ENCODE results near the gene FAM3C.

Gene FAM3C

DNA sequence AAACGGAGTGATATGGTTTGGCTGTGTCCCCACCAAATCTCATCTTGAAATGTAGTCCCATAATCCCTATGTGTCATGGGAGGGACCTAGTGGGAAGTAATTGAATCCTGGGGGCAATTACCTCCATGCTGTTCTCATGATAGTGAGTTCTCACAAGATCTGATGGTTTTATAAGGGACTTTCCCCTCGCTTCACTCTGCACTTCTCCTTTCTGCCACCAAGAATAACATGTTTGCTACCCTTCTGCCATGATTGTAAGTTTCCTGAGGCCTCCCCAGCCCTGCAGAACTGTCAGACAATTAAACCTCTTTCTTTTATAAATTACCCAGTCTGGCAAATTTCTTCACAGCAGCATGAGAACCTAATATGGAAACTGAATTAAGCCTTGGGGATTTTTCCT lies 19.1 kb downstream of the FAM3C start:
- DNase-seq: no peak

DNA sequence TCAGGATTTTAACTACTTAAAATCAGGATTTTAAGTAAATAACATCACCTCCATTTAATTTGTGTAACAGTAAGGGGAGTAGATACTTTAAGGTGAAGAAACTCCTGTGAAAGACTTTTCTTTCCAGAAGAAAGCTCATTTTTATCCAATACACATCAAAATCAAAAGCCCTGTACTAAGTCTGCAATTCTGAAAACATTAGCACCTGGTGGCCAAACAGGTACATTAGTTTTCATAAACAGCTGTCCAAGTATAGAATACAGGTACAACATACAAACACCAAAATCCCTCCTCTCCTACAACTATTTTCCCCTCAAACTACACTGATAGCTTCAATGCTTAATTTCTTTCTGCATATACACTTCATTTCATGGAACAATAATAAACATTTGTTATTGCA lies 22.9 kb downstream of the FAM3C start:
- DNase-seq: no peak

DNA sequence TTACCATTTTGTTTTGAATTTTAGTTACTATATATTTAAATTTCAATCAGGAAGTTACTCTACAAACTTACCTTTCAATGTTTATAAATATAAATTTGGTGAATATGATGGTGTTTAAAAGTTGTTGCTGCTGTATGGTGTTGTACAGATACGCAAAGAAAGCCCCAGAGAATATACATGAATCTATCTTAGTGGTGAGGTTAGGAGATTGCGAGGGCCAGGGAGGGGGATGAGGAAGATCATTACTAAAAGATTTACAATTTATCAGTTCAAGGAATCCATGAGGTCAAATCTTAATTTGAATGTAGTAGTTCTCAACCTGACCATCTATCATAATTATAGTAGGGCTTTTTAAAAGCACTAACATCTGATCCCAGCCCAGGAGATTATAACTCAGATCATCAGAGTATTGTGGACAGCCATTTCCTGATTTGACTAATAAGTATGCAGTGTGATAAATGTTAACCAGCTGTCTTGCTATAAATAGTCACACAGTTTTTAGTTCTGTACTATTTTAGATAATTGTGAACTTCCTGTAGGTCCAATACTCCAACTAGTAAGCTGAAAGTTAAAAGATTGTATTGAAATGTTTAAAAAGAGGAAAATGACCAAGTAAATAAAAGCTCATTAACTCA lies 23.6 kb downstream of the FAM3C start:
- no peak for DNase-seq

DNA sequence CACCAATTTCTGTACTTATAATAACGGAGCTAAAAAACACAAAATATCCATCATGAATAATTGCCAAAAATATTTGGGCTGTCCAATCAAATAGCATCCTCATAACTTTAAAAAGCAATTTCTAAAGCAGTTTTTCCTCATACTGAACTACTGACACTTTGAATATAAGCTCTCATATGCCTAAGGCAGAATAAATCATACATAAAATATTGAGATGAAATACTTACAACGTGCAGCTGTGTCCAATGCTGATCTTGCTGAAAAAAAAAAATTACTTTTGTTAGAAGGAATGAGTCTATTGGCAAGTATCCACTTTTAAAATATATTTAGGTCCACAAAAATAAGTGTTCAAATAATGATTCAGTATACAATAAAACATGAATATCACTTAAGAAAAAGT lies 24.2 kb downstream of the FAM3C start:
- no peak for DNase-seq

DNA sequence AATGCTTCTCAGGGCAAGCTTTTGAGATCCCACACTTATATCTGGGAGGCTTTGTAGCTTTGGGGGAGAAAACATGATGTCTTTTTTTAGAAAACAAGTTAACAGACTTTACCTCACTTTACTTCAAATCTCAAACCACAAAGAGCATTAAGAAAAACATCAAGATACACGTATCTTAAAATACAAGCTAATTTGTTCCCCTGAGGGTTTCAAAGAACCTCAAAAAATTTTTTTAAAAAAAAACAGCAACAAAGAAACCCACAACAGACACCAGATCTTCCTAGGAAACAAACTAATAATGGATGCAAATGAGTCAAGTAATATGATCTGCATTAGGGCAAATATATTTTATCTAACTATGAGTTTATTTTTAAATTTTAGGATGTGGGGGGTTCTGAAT lies 24.7 kb downstream of the FAM3C start:
- no peak for DNase-seq

DNA sequence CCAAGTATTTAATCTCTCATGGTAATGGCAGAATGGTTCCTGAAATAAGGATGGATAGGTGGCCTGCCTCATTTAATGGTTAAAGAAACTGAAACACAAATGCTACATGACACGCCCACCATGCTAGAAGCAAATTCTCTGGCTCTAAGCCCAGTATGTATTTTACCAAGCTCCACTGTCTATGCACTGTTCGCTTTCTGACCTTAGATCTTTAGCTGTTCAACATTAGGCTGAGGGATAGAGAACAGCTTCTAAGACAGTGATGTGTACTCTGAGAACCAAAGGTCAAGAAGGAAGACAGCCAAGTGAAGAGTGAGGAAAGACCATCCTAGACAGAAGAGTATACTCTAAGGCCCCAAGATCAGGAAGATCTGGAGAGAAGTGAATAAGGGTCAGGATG lies 26.6 kb downstream of the FAM3C start:
- no peak for DNase-seq

DNA sequence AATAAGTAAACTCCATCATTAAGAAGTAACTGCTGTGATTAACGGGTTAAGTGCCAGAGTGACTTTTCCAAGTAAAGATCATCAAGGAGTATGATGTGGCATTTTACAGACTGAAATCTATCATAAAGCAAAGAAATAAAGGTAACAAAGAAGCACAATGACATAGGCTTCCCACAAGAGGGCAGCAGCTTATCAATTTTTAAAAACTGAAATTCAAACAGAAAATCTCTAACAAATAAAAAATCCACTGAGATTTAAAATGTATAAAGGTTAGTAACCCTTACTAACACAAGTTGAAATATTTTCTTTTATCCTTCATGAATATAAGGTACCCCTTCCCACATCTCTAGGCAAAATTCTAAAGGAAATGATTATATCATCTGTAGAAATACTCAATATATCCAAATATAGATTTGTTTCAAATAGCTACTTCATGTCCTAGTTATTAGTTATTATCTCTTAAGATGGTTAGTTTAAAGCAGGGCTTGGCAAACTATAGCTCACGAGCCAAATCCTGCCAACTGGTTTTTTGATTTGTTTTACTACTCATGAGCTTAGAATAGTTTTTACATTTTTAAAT lies 29.2 kb downstream of the FAM3C start:
- no peak for DNase-seq

DNA sequence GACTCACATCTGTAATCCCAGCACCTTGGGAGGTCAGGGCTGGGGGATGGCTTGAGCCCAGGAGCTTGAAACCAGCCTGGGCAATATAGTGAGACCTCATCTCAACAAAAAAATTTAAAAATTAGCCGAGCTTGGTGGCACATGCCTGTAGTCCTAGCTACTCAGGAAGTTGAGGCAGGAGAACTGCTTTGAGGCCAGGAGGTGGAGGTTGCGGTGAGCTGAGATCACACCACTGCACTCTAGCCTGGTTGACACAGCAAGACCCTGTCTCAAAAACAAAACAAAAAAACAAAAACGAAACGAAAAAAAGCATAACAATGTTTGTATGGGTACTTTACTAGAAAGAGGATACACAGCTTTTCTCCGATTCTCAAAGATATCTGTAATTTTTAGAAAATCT lies 35.5 kb downstream of the FAM3C start:
- no peak for DNase-seq

DNA sequence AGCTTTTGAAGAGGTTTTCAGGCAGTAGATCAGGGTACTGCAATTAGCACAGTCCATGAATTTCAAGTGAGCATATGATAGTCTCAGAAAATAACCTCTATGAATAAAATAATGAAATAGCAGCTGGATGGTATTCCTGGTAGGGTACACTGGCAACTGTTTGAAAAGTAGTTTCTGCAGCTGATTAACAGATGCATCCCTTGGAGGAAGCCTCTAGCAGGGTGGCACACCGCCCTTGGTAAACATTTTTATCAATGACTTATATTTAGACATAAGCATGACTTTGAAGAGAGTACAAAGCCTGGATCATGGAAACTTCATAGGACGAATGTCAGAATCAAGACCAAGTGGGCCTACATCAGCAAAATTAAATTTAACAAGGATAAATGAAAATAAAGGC lies 40.5 kb downstream of the FAM3C start:
- DNase-seq: no peak

DNA sequence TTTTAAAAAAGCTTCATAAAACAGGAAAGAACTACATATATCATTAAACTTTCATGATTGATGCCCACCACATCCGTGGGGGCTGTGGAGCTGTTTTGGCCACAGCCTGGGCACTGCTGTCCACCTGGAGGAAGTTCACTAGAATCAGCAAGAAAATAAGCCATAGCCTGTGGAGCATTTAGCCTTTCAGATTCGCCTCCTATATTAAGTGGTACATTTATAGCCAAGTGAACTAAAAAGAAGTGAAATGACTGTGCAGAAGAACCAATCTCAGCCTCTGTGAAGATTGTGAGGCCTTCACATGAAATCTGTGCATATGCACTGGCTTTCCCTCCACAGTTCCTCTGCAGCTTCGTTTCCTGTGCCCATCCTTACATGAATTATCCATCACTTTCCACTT lies 43.8 kb downstream of the FAM3C start:
- no peak for DNase-seq

DNA sequence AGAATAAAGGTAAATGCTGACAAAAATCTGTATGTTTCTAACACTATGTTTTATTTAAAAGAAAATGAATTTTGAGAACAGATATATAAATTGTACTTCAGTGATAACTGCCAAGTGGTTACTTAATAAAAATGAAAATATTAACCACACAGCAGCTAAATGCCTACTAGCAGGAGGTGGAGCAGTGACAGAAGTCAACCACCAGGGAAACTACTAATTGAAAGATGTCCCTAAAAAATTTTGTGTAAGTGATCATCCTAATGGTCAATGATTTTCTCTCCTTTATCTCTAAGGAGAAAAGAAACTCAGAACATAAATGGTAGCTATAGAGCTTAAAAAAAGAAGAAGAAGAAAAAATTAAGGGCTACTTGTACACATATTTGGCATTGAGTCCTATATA lies 44.4 kb downstream of the FAM3C start:
- DNase-seq: no peak

DNA sequence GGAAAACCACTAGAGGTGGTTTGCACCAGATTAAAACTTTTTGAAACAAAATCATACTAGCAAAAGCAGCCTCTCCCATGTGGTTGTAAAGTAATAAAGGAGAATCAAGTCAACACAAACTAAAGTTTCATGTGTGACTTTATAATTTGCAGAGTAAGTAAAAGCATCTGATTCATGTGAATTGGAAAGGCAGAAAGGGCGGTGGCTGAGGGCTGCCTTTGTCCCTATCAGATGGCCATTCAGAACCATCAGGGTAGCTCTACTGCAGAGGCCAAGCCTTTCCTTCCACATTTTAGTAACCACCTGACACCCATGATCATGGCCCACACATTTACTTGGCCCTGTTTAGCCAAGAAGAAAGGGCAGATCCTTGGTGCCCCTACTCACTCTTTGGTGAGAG lies 51.6 kb downstream of the FAM3C start:
- no peak for DNase-seq

DNA sequence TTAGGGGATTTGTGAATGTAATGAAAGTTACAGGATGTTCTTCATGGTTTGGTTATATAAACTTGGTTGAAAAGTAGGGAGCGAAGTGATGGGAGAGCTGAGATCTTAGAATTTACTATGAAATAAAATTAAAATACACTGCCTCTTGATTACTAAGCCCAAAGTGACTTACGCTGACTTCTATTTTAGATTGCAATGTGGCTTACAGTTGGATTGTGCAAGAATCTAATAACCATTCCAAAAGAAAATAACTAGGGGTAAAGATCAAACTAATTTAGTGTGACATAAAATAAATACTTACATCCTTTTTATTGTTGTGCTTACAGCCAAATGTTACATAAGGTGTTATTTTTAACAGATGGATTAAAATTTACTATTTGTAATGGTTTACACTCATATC lies 52.0 kb downstream of the FAM3C start:
- DNase-seq: no peak

DNA sequence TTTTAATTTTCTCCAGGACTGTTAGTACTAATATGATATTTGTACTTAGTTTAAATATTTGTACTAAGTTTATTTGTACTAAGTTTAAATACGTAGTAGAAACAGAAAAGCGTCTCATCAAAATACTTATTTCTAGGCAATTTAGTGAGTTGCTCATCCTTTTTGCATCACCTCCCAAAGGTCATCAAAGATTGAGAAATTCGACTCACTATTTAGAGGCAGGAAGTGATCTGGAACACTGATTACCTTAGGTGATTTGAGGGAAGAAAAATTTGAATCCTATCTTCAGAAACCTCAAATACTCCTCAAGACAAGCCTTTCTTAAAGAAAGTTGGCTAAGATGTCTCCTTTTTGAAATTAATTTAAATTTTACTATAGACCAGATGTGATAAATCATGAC lies 52.8 kb downstream of the FAM3C start:
- no peak for DNase-seq

DNA sequence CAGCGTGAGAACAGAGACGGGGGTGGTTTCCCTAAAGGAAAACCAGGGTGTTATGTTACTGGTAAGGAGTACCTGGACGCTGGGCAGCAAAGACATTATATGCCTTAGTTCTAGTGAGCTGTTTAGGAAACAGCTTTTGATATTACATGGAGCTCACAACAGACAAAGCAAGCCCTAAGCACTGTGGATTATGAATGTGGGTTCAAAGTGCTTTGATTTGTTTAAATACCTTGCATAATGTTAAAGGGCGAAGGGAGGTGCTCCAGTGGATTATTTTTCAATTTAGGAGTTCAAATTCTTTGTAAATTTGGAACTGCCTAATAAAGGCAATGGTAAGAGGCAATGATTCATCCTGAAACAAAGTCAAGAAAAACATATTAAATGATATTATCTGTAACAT lies 53.5 kb downstream of the FAM3C start:
- DNase-seq: no peak

DNA sequence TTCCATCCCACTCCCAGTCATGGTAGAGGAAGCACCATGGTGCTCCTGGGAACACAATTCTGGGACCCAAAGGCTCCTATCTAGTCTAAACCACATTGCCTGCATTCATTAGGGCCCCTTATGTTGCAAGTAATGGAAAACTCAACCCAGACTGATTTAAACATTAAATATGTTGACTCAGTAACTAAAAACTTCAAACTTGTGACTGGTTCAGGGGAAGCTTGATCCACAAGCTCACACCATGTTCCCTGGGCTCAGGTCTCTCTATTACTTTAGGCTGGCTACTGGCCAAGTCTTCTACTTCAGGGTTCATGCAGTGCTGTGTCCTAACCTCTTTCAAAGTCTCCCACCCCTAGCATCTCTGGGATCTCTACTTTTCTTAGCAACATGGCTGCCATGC lies 54.2 kb downstream of the FAM3C start:
- DNase-seq: no peak

DNA sequence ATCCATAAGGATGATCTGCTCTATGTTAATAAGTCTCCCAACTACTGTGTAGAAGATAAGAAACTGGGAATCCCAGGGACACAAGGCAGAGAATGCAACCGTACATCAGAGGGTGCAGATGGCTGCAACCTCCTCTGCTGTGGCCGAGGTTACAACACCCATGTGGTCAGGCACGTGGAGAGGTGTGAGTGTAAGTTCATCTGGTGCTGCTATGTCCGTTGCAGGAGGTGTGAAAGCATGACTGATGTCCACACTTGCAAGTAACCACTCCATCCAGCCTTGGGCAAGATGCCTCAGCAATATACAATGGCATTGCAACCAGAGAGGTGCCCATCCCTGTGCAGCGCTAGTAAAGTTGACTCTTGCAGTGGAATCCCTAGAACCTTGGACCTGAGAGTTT lies 57.0 kb downstream of the FAM3C start:
- DNase-seq: no peak

DNA sequence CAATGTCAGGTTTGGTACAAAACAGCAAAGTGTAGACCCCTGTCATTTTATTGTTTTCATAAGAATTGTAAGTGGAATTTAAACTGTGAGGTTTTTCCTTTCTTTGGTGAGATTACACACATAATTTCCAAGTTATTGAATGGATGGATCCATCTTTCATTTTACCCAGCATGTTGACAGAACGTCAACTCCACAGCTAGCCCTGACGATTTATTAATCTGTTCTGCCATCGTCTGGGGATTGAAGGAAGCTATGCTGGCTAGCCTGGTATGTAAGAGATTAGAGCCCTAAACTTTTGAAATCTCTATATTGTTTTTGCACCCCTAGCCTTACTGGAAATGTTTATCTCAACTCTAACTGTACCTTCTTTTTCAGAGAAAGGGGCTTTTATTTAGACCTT lies 58.7 kb downstream of the FAM3C start:
- DNase-seq: no peak

DNA sequence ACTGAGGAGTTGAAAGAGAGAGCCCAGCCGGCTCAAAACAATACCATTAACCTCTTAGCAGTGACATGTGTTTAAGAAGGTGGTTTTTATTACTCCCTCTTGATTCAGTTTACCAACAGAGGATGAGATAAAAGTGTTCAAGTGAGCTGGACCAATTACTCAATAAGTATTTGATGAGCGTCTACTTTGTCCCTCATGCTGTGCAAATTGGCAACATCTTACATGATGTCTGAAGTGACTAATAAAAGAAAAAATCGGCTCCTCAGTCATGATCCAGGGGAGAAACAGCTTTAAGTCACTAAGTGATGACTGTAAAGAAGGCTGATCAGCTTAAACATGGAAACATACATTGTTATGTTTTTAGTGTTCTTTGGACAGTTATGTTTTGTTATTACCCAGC lies 59.5 kb downstream of the FAM3C start:
- DNase-seq: no peak

DNA sequence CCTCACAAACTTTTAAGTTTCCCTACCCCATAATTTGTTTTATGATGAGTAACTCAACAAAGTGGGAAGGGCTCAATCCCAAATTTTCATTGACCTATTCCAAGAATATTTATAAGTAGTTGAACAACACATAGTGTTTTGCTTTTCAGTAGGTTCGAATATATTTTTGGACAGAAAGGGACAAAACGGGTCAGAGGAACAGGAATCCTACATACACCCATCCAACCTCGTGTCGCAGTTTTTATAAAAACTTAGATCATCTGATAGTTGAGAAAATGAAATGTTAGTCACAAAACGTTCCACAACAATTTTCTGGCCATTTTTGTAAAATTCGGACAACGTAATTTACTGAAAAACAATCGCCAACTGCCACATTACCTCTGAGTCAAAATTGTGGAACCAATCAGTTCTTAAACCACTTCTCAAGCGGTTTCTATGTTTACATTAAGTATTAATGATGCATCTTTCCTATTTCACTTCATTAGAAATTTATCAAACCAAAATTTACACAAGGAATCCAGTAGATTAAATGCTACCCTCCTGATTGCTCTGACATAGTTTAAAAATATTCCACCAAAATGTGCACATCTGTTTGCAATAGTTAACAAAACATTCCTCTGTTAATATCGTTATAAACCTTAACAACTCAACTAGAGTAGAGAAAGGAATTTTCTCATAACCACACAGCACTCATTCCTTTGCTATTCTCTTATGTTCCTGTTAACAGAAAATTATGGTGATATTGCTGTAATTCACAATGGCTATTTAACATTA lies 61.0 kb downstream of the FAM3C start:
- DNase-seq: no peak

DNA sequence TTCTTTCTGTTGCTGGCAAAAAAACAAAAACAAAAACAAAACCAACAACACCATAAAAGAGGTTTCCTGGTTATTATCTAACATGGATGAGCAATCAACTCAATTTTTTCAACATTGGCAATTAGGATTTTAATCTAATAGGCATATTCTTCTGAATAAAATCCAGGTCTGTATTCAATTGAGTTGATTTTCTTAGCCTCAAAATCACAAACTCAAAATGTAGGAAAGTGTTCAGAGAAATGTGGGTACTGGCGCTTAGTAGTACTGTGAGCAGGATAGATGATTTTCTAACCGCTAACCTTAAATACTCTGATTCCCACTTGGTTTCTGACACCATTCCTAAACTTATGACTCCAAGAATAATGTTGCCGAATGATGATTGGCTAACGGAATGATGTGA lies 61.7 kb downstream of the FAM3C start:
- DNase-seq: no peak

DNA sequence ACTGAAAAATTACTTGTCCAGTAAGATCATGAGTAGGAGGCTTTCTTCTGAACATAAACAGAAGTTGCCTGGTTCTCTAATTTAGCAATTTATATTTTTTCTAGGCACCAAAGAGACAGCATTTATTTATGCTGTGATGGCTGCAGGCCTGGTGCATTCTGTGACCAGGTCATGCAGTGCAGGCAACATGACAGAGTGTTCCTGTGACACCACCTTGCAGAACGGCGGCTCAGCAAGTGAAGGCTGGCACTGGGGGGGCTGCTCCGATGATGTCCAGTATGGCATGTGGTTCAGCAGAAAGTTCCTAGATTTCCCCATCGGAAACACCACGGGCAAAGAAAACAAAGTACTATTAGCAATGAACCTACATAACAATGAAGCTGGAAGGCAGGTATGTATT lies 64.5 kb downstream of the FAM3C start:
- no peak for DNase-seq

DNA sequence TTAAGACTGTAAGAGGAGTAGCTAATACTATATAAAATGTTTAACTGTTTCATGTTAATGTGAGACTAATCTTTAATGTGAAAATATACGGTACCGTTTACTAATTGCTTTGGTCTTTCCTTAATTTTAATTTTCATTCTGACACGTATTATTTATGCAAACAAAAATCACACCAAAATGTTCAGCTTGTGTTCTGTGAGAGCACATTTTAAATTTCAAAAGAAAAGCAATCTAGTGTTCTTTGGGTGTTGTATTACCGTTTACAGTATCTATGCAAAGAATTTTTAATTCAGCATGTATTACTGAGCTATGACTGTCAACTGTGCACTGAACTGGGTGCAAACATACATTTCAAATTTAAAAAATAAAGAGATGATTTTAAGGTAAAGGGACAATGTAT lies 65.1 kb downstream of the FAM3C start:
- no peak for DNase-seq

DNA sequence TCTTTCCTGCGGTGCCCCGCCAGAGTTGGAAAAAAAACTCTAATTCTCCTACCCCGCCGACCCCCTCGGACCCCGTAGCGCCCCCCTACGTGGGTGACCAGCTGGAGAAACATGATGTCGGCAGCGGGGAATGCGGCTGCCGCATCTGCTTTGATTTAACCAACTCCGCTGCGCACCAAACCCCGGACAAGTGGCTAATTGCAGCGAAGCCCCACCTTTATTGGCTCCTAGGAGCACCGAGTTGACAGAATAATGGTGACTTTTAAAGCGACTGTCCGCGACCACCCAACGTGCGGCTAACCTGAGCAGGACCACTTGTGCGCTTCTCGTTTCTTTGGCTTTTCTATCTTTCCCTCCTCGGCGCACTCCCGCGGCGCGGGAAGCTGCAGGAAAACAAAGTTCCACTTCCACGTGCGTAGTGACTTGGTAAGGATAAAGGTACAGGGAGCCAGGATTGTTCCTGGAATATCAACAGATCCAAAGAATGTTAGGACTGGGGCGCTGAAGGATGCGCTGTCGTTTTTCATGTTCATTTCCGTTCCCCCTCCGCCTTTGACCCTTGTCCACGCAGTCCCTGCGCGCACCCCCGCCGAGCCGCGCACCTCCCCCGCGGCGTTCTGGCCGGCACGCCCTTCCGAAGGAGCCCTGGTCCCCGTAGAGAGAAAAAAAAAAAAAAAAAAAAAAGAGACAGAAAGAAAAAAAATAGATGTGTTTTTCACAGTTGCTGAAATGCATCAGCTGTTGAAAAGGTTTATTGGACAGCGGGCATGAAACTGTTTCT lies 65.9 kb downstream of the FAM3C start:
- no peak for DNase-seq

Data from femur (tissue), 1 donor.